ENCODE measurements around the gene HINT2.

The HINT2 gene

DNA sequence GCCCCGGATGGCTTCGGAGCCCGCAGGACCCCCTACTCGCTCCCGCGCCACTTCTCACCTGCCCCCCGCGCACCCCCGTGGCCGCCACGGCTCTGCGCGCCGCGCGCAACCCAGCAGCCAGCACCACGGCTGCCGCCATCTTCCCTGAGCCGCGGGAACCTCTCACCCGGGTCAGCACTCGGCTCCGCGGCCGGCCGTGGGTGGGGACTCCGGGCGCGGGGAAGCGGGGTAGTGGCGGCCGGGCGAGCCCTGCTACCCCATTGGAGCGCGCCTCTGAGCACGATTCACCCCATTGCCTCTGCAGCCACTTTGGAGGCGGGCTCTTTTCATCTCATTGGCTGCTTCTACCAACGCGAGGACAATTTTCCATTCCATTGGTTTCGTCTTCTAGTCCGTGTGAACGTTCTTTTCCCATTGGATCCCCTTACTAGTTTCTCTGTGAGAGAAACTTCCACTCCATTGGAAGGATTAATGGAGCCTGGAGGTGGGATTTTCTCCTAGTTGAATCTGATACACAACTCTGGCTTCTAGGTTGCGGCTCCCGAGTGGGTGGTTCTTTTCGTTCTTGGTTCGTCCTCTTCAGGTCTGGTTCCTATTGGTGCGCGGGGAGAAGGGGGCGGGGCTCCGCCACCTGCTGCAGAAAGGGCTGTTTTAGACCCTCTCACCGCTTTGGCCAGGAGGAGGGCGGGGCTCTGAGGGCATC is at the start of gene HINT2:
Gene HINT2 (minus strand): TSS at position 202 of the 703 bp plus-strand sequence. CDS start 63 bp downstream, at position 139.
- peak; percentile 100 for DNase-seq

DNA sequence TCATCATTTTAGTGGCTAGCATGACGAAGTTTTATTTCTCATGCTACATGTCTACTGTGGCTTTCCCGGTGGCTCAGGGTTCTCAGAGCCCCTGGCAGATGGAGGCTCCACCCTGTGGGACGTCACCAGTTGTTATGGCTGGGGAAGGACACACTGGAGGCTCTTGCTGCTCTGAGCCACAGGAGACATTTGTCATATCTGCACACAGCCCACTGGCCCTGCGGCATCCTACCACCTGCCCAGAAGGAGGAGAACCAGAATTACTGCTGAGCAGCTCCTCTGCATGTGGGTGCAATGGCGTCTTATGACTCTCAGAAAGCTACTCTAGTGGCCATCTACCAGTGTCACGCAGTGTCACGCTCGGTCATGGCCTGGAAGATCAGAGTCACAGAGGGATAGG is 48.7 kb upstream of the HINT2 start:
- no peak for DNase-seq

DNA sequence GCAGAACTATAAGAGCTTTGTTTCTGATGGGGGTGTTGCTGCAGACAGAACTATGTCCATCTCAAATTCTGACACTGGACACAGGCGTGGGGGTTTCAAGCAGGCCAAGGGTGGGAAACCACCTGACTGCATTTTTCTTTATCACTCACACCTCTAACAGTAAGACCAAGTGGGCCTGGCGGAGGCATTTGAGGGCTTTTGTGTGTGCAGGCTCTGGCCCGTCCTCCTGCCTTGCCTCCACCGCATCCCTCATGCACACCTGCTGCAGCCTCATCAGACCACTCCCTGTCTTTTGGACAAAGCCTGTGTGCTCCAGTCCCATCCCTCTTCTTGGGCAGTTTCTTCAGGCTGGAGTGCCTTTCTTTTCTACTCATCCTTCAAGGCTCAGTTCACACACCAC is 47.5 kb upstream of the HINT2 start:
- no peak for DNase-seq

DNA sequence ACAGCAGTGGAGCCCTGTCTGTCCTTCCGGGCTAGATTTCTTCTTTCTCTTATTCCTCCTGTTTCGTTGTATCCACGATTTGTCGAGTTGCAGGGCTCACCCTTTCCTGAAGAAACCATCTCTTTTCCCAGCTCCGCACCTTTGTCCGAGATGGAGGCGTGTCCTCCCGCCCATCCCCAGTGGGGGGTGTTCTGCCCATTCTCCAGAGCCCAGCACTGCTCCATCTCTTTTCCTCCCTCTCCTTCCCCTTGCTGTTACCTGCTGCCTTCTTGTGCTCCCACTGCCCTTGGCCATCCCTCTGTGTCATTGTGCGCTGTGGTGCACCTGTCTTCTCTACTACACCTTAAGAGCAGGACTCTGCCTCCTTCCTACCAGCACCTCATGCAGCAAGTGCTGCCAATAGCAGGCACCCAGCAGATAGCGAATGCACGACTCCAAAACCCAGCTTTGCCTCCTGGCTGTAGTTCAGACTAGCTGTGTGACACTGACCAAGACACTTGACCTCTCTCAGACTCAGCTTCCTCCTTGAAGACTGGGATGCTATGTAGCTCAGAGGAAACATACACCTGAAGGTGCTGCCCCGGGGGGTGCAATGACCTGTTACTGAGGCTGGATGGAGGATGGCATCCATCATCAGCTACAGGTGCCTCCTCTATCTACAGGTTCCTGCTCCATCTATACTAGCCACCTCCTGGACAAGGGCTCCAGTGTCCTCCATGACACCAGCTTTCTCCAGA is 46.5 kb upstream of the HINT2 start:
- no peak for DNase-seq

DNA sequence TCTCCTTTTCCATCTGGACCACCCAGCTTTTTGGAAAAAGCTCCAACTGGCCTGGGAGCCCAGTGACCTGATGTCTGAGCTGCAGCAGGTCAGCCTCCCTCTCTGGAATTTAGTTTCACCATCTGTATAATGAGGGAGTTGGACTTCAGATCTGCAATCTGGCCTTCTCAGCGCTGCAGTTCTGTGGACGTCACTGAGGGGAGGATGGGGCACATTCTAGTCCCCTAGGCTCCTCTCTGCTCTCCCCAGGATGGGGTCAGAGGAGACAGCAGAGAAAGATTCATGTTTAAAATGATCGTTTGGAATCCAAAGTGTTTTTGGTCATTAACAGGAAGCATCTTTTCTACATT is 45.1 kb upstream of the HINT2 start:
- no peak for DNase-seq

DNA sequence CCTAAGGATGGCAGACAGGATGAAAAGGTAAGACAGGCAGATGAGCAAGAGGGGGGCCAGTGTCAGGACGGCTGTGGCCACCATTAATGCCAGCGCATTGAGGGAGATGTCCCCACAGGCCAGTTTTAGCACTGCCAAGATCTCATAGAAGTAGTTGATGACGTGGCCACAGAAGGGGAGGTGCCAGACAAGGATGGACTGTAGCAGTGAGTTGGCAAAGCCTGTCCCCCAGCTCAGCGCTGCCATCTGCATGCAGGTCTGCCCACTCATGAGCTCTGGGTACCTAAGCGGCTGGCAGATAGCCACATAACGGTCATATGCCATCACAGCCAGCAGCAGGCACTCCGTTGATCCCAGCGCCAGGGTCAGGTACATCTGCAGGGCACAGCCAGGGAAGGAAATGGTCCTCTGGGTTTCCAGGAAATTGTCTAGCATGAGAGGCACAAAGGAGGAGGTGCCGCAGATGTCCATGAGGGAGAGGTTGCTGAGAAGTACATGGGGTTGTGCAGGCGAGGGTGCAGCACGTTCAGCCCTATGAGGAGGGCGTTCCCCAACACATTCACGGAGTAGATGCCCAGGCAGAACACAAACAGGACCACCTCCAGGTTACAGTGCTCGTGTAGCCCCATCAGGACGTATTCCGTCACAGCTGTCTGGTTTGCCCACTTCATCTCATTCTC is 44.6 kb upstream of the HINT2 start:
- peak; percentile 57 for DNase-seq

DNA sequence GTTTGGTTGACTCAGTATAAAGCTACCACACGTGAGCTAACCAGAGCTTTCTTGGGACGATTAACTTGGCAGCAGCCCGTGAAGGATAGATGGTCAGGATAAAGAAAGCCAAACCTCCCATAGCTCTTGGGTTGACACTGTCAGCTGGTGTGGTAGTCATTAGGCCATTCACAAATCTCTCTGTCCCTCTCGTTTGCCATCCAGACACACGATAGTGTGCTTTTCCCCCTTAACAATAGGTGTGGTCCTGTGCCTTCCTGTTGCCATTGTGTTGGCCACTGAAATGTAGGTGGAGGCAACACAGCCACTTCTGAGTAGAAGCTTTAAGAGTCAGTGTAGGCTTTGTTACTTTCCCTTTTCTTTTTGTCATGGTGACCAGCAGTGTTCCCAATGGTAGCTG is 43.6 kb upstream of the HINT2 start:
- no peak for DNase-seq

DNA sequence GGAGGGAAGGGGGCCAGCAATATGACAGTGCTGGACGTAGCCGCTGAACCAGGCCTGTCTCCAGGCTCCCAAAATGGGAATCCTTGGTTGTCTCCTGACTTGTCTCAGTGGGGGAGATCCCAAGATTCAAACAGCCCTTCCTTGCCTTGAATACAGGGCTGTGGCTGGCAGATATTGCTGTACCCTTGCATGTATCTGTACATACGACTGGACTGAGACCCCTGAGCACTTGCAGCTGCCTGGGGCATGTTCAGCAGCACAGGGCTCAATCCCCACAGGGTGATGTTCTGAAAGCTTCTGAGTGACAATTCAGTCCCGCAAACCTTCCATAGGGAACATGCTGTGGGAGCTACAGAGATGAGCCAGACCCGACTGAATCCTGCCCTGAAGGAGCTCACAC is 42.0 kb upstream of the HINT2 start:
- DNase-seq = no peak

DNA sequence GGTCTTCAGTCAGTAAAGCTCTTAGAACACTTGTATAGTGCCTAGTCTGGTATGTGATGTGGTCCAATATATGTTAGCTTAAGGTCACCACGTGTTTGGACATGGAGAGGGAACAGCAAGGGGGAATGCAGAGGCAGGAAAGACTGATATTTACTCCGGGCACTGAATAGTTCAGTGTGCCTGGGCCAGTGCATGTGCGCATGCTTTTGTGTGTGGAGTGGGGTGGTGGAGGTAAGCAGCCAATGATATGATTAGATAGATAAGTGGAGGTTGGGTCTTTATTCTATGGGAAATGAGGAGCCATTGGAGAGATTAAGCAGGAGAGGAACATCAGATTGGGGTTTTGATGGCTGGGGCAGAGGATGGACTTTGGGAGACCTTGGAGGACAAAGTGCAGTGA is 41.4 kb upstream of the HINT2 start:
- no peak for DNase-seq

DNA sequence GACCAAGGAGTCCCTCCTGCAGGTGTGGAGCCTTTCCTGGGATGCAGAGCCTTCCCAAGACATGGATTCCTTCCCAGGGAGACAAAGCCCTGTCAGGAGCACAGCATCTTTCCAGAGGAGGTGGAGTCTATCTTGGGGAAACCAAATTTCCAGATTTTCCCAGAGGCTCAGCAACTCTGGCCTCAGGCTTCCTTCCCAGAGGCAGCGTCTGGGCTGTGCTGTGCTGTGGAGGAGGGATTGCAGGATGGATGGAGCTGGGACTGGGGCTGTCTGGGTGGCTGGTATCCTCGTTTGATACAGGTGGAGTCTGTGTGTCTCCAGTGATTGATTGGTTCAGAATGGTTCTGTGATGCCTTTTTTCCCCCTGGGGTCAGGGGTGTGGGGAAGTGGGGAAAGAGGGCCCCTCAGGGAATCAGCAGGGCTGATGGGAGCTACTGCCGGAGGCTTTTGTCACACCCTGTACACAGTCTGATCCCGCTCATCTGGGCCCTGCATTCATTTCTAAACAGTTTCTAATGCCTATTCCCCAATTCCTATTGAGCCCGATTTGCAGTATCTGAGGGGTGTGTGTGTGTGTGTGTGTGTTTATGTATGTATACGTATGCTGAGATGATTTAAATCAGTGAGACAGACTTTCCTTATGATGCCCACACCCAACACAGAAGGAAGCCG is 39.4 kb upstream of the HINT2 start:
- DNase-seq = no peak

DNA sequence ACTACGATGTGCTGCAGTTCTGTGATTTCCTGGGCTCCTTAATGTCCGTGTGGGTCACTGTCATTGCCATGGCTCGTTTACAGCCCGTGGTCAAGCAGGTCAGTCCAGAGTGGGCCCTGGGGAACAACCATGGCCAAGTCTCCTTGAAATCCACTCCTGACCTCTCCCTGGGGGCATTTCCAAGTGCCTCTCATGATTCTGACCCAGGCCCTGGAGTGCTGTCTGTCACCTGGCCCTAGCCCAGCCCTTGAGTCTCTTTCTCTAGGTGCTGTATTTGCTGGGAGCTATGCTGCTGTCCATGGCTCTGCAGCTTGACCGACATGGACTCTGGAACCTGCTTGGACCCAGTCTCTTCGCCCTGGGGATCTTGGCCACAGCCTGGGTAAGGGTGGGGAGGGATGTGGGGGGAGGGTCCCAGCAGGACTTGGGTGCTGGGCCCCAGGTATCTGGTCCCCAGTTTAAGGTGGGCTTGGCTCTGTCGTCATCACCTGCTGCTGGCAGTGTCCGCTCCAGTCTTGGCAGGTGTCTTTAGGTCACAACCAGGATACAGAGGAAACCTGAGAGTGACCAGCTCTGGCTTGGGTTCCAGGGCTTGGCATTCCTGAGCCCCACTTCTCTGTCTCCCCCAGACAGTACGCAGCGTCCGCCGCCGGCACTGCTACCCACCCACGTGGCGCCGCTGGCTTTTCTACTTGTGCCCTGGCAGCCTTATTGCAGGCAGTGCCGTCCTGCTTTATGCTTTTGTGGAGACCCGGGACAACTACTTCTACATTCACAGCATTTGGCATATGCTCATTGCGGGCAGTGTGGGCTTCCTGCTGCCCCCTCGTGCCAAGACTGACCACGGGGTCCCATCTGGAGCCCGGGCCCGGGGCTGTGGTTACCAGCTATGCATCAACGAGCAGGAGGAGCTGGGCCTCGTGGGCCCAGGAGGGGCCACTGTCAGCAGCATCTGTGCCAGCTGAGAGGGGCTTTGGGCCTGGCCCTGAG is 38.3 kb upstream of the HINT2 start:
- no peak for DNase-seq

DNA sequence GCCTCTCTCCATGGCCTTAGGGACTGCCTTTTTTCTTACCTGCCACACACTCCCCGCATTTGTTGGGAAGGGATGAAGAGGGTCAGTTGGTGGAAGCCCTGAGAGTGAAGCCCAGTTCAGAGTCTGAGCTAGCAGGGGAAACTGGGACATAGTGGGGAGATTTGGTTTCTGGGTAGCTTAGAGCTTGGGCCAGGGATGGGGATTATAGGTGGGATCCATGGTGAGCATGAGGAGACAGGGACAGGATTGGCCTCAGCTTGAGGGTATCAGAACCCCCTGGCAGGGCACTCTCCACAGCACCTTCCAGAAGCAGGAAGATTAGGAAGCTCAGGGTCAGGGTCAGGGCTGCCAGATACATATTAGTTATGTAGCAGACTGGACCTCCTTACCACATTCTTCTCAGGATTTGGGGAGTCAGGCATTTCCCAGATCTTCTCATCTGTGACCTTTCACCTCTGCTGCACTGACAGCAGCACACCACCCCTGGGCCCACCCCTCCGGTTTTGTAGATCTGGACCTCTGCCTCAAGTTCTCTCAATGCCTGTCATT is 37.5 kb upstream of the HINT2 start:
- no peak for DNase-seq

DNA sequence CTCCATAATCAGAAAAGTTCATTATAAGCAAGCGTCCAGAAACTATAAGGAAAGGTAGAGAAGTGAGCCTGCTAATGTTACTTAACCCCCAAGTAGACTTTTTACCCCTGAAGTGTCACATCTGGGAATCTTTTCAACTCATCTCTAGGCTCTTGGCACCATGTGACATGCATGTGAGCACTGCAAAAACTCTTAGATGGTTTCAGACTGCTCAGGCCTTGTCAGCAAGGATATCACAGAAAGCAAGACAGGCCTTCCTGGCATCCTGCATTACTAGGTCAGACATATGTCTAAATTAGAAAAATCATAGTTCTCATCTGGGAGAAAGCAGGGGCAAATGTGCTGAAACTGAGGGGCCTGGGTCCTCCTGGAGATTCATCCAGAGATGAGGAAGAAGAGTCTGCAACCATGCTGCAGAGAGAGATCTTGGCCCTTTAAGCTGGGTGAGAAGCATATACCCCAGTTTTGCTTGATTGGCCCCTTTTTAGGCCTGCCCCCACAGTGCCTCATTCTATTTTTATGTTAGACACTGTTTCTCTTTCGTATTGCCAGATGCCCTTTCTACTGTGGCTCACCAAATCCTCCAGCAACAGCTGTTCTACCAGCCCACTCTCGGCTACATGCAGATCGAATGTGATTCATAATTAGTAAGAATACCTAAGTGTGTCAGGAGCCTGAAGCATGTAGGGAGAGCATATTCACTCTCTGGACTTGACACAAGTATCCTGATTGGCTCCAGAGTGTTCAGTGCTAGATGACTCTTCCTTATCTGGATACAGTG is 33.1 kb upstream of the HINT2 start:
- DNase-seq = no peak

DNA sequence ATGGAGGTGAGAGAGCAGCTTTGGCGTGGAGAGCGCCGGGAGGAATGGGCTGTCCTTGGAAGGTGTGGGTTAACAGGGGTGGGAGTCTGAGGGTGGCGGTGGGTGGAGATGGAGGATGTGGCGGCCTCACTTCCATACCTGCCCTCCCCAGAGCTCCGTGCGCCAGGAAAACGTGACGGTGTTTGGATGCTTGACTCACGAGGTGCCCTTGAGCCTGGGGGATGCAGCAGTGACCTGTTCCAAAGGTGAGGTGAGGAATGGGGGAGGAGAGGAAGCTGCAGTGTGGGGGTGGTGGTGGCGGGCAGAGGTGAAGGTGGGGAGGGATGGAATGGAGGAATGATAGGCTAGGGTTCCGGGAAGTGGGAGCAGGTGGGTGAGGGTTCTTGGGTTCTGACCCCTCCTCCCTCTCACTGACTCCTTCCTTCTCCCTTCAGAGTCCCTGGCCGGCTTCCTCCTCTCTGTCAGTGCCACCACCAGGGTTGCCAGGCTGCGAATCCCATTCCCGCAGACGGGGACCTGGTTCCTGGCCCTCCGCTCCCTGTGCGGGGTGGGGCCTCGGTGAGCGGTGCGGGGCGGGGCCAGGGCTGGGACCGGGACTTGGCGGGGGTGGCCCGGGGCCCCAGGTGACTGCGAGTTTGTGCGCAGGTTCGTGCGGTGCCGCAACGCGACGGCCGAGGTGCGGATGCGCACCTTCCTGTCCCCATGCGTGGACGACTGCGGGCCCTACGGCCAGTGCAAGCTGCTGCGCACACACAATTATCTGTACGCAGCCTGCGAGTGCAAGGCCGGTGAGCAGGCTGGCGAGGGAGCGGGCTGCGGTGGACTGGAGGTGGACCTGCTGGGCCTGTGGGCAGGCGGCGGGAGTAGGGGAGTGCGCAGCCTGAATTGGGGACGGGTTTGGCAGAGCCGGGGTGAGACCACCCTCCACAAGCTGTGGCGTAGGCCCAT is 31.3 kb upstream of the HINT2 start:
- DNase-seq = no peak

DNA sequence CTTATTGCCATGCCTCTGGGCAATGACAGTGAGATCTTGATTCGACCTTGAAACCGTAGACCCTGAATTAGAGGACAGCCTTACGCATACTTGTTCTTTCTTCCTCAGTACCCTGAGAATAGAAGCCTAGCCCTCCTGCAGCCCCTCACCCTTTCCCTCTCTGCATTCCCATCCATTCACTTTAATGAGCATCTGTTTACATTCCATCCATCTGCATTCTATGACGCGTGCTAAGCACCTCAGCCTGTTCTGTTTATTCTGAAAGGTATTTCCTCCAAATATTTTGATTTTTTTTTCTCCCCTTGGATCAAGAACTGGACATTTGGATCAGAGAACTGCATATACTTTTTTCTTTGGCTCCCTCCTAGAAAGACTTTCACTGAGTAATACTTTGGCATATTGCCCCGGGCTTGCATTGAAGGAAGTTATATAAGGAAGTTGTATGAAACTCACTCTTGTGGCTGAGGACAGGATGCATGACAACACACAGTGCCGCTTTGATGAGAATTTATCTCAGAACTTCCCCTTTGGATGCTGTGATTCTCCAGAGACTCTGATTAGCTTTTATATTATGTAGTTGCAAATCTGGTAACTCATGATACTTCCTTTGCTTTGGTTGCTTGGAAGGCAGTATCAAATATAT is 29.9 kb upstream of the HINT2 start:
- peak; percentile 84 for DNase-seq

DNA sequence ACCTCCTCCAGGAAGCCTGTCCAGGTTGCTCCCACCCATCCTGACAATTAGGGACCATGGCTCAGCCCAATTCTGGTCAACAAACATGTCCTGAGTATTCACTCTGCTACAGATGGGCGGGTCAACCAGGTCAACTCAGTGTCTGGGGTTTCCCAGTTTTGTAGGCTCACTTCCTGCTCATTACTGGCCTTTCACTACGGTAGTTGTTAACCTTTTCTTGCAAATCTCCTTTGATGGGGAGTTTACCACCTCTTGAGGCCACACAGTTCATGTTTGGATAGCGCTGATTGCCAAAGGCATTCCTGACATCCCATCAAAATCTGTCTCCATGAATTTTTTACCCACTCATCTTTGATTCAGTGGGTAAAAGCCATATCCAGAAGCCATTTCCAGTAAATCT is 28.0 kb upstream of the HINT2 start:
- DNase-seq = no peak

DNA sequence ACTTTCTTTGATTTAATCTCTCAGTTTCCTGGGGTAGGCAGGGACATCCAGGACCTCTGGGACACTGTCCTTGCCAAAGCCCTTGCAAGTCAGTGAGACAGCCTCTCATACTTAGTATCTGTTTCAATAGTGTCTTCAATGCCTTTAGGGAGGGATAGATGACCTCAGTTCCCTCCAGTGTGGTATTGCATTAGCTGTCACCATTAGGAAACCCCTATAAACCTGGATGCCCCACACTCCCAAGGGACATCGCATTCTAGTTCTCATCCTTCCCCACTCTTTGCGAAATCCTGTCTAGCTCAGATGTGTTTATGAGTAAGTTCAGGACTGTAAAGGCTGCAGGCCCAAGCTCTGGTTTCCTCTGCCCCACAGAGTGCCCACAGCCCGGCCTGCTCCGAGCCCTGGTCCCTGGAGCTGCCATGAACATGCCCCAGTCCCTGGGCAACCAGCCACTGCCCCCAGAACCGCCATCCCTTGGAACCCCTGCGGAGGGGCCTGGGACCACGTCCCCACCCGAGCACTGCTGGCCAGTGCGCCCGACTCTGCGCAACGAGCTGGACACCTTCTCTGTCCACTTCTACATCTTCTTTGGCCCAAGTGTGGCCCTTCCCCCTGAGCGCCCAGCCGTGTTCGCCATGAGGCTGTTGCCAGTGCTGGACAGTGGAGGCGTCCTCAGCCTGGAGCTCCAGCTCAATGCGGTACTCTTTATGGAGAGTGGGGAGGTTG is 27.3 kb upstream of the HINT2 start:
- DNase-seq = no peak

DNA sequence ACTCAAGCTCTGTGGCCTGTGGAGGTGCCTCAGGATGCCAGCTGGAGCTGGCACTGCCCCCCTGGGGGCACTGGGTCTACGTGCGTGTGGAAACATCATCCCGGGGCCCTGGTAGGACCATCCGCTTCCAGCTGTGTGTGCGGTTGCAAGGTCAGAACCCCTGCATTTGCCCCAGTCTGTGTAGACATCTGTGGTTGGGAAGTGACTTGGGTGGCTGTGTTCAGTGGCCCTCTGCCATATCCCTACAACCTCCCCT is 26.7 kb upstream of the HINT2 start:
- DNase-seq = no peak
